GM23338 (cell line): ENCODE data around the gene MTRR. TPM values are rescaled to one million over a fixed set of nuclear protein-coding genes. Genes with fewer than 3 reads are reported as not detected.

ENCODE experiments used
- ATAC-seq: fragments of 200-7000 bp; cut with Tn5 transposase; 3 replicates; pipeline ENCODE4 v1.9.1; 2020
- DNase-seq: peaks from one replicate; pipeline ENCODE4 v3.0.0-alpha.2; 2015; ENCODE audit warnings: low spot score
- H2AFZ ChIP-seq: fragments of 200-600 bp; sonication (generic); 2 replicates; pipeline ENCODE4 v1.8.0; 2016; ENCODE audit warnings: antibody characterized with exemption, mild to moderate bottlenecking, moderate library complexity
- H3F3A ChIP-seq: fragments of 200-600 bp; sonication (generic); replicated peaks from 2 replicates; pipeline ENCODE4 v1.8.0; 2017; ENCODE audit warnings: antibody characterized with exemption, mixed run types, low read depth
- H3K27ac ChIP-seq: fragments of 200-600 bp; sonication (generic); 2 replicates; pipeline ENCODE4 v1.6.1; 2016; ENCODE audit warnings: low read depth
- H3K27me3 ChIP-seq: fragments of 200-600 bp; sonication (generic); 2 replicates; pipeline ENCODE4 v1.8.0; 2016; ENCODE audit warnings: mild to moderate bottlenecking, mixed run types, moderate library complexity; ENCODE audit not compliant: insufficient read depth
- H3K36me3 ChIP-seq: fragments of 200-600 bp; sonication (generic); 2 replicates; pipeline ENCODE4 v1.8.0; 2016; ENCODE audit warnings: mild to moderate bottlenecking; ENCODE audit not compliant: insufficient read depth
- H3K4me1 ChIP-seq: fragments of 200-600 bp; sonication (generic); 2 replicates; pipeline ENCODE4 v1.8.0; 2016; ENCODE audit warnings: mild to moderate bottlenecking, moderate library complexity; ENCODE audit not compliant: insufficient read depth
- H3K4me2 ChIP-seq: fragments of 200-600 bp; sonication (generic); 2 replicates; pipeline ENCODE4 v1.7.1; 2017; ENCODE audit warnings: mixed run types
- H3K4me3 ChIP-seq: fragments of 200-600 bp; sonication (generic); 2 replicates; pipeline ENCODE4 v1.6.1; 2016; ENCODE audit warnings: mixed run types
- H3K79me2 ChIP-seq: fragments of 200-600 bp; sonication (generic); replicated peaks from 2 replicates; pipeline ENCODE4 v1.8.0; 2017; ENCODE audit warnings: mild to moderate bottlenecking; ENCODE audit not compliant: insufficient read depth
- H3K9me2 ChIP-seq: fragments of 200-600 bp; sonication (generic); 2 replicates; pipeline ENCODE4 v1.8.0; 2017; ENCODE audit not compliant: insufficient read depth
- H4K20me1 ChIP-seq: fragments of 200-600 bp; sonication (generic); replicated peaks from 2 replicates; pipeline ENCODE4 v1.8.0; 2017; ENCODE audit warnings: mild to moderate bottlenecking; ENCODE audit not compliant: insufficient read depth
- H3K27ac Mint-ChIP-seq: 2 replicates; pipeline ENCODE4 v1.8.0; 2020; ENCODE audit warnings: inconsistent platforms, mild to moderate bottlenecking, moderate library complexity, mixed read lengths
- H3K27me3 Mint-ChIP-seq: 3 replicates; pipeline ENCODE4 v1.8.0; 2022; ENCODE audit warnings: low read depth, mild to moderate bottlenecking, moderate library complexity, mixed read lengths, inconsistent platforms; ENCODE audit not compliant: insufficient read depth, poor library complexity
- H3K36me3 Mint-ChIP-seq: 3 replicates; pipeline ENCODE4 v1.8.0; 2021; ENCODE audit warnings: low read depth, mild to moderate bottlenecking, inconsistent platforms, moderate library complexity, mixed read lengths
- H3K4me1 Mint-ChIP-seq: 3 replicates; pipeline ENCODE4 v1.8.0; 2020; ENCODE audit warnings: mild to moderate bottlenecking, inconsistent platforms, mixed read lengths
- H3K4me3 Mint-ChIP-seq: 3 replicates; pipeline ENCODE4 v1.8.0; 2021; ENCODE audit warnings: moderate library complexity, mild to moderate bottlenecking, inconsistent platforms, mixed read lengths
- H3K9me3 Mint-ChIP-seq: 3 replicates; pipeline ENCODE4 v1.8.0; 2020; ENCODE audit warnings: moderate library complexity, mild to moderate bottlenecking, inconsistent platforms, mixed read lengths
- EZH2phosphoT487 ChIP-seq: fragments of 200-600 bp; sonication (generic); IDR thresholded peaks from one replicate; pipeline ENCODE4 v1.8.1; 2018; ENCODE audit warnings: antibody characterized with exemption; ENCODE audit not compliant: unreplicated experiment
- JUNB ChIP-seq: IDR thresholded peaks from one replicate; pipeline ENCODE4 v1.6.1; 2016; ENCODE audit warnings: antibody characterized with exemption; ENCODE audit not compliant: unreplicated experiment
- NANOG ChIP-seq: IDR thresholded peaks from 2 replicates; pipeline ENCODE4 v1.6.1; 2016; ENCODE audit warnings: antibody characterized with exemption, borderline replicate concordance
- POLR2AphosphoS5 ChIP-seq: IDR thresholded peaks from 2 replicates; pipeline ENCODE4 v1.6.1; 2016; ENCODE audit warnings: antibody characterized with exemption, low read depth
- STAT1 ChIP-seq: IDR thresholded peaks from one replicate; pipeline ENCODE4 v1.6.1; 2016; ENCODE audit warnings: antibody characterized with exemption; ENCODE audit not compliant: unreplicated experiment
- ZNF114 ChIP-seq: fragments of 250-450 bp; sonication (Bioruptor Pico); IDR thresholded peaks from 2 replicates; pipeline ENCODE4 v1.5.0; 2020; ENCODE audit warnings: mild to moderate bottlenecking, moderate library complexity
- ZNF331 ChIP-seq: fragments of 250-450 bp; sonication (Bioruptor Pico); IDR thresholded peaks from 2 replicates; pipeline ENCODE4 v1.5.0; 2020; ENCODE audit warnings: low read depth, mild to moderate bottlenecking, moderate library complexity
- polyA plus RNA-seq: library from polyadenylated mRNA; unstranded; fragments of >200 nt; fragmentation: Nextera tagmentation; extraction: Ambion mirVana; gene quantifications from 2 replicates; pipeline ENCODE4 v1.2.1, GENCODE V29; 2016
- total RNA-seq: library from RNA; depleted of rRNA; stranded (reverse); fragments of >200 nt; shearing (Covaris generic); gene quantifications from 2 replicates; pipeline ENCODE4 v1.2.3, GENCODE V29; 2014
- TF ChIP-seq, protein P1 (sequence below): IDR thresholded peaks from one replicate; pipeline ENCODE4 v1.6.1; 2018; ENCODE audit warnings: antibody characterized with exemption; ENCODE audit not compliant: unreplicated experiment
- TF ChIP-seq, protein P2 (sequence below): IDR thresholded peaks from 2 replicates; pipeline ENCODE4 v1.6.1; 2016; ENCODE audit warnings: antibody characterized with exemption
- TF ChIP-seq, protein P3 (sequence below), 2 experiments: fragments of 200-600 bp in 1 of 2; sonication (generic) in 1 of 2; conservative IDR thresholded peaks; 2 replicates each; pipeline versions ENCODE4 v1.5.1 to v1.6.1; 2016 to 2017; ENCODE audit warnings: antibody characterized with exemption in 2 of 2, low read depth in 2 of 2, mild to moderate bottlenecking in 2 of 2, moderate library complexity in 1 of 2

The MTRR gene
- total and polyA plus RNA-seq, 2 experiments from 2014 or later, result 16.5 to 55.9 TPM

GRCh38 chr5:7842531-7842930 lies 26.4 kb upstream of the MTRR start:
- Histone ChIP-seq H2AFZ (no peak overlapping the region), H3K79me2 (no peaks in the 10 kb centered on the region), H3K36me3 (no peaks in the 10 kb centered on the region), H3F3A (no peaks in the 10 kb centered on the region), H3K4me3 (no peak overlapping the region), H3K27ac (no peak overlapping the region), H3K27me3 (no peaks in the 10 kb centered on the region), H4K20me1 (no peaks in the 10 kb centered on the region), H3K4me1 (no peaks in the 10 kb centered on the region), H3K9me2 (no peaks in the 10 kb centered on the region), H3K4me2 (no peak overlapping the region)
- DNase-seq, result no peak
- H3K9me3 Mint-ChIP-seq, result no peaks in the 10 kb centered on the region
- TF ChIP-seq ZNF114 (CRISPR knock-in tag) (no peak), EZH2phosphoT487 (no peak)
- TF ChIP-seq, protein P1, sequence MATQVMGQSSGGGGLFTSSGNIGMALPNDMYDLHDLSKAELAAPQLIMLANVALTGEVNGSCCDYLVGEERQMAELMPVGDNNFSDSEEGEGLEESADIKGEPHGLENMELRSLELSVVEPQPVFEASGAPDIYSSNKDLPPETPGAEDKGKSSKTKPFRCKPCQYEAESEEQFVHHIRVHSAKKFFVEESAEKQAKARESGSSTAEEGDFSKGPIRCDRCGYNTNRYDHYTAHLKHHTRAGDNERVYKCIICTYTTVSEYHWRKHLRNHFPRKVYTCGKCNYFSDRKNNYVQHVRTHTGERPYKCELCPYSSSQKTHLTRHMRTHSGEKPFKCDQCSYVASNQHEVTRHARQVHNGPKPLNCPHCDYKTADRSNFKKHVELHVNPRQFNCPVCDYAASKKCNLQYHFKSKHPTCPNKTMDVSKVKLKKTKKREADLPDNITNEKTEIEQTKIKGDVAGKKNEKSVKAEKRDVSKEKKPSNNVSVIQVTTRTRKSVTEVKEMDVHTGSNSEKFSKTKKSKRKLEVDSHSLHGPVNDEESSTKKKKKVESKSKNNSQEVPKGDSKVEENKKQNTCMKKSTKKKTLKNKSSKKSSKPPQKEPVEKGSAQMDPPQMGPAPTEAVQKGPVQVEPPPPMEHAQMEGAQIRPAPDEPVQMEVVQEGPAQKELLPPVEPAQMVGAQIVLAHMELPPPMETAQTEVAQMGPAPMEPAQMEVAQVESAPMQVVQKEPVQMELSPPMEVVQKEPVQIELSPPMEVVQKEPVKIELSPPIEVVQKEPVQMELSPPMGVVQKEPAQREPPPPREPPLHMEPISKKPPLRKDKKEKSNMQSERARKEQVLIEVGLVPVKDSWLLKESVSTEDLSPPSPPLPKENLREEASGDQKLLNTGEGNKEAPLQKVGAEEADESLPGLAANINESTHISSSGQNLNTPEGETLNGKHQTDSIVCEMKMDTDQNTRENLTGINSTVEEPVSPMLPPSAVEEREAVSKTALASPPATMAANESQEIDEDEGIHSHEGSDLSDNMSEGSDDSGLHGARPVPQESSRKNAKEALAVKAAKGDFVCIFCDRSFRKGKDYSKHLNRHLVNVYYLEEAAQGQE, result no peak
- H3K4me3 Mint-ChIP-seq, result no peak overlapping the region
- H3K4me1 Mint-ChIP-seq, result no peaks in the 10 kb centered on the region
- H3K27ac Mint-ChIP-seq, result no peak overlapping the region
- ATAC-seq, result no peak
- no peaks in the 10 kb centered on the region for H3K27me3 Mint-ChIP-seq
- no peaks in the 10 kb centered on the region for H3K36me3 Mint-ChIP-seq

DNA sequence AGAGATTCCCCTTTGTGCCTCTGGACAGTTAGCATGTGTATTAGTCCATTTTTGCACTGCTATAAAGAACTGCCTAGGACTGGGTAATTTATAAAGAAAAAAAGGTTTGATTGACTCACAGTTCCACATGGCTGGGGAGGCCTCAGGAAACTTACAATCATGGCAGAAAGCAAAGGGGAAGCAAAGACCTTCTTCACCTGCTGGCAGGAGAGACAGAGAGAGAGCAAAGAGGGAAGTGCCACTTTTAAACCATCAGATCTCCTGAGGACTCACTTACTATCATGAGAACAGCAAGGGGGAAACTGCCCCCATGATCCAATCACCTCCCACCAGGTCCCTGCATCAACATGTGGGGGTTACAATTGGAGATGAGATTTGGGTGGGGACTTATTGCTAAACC lies 24.0 kb upstream of the MTRR start:
- Histone ChIP-seq H3K4me1 (peaks cover 9% of the 10 kb centered on the region; the same call in 1 of the 2 replicates), H3K4me2 (no peak overlapping the region), H3K79me2 (no peaks in the 10 kb centered on the region), H3K9me2 (no peaks in the 10 kb centered on the region), H3K36me3 (no peaks in the 10 kb centered on the region), H2AFZ (no peak overlapping the region), H3F3A (no peaks in the 10 kb centered on the region), H3K4me3 (no peak overlapping the region), H3K27me3 (peaks cover 18% of the 10 kb centered on the region), H4K20me1 (no peaks in the 10 kb centered on the region), H3K27ac (no peak overlapping the region)
- ATAC-seq (no peak), DNase-seq (no peak)
- H3K36me3 Mint-ChIP-seq, result no peaks in the 10 kb centered on the region
- H3K9me3 Mint-ChIP-seq, result no peaks in the 10 kb centered on the region
- H3K4me3 Mint-ChIP-seq, result no peak overlapping the region
- no peak overlapping the region for H3K27ac Mint-ChIP-seq
- peaks cover 8% of the 10 kb centered on the region for H3K27me3 Mint-ChIP-seq
- H3K4me1 Mint-ChIP-seq, result peaks cover 3% of the 10 kb centered on the region; the same call in 1 of the 3 replicates
- TF ChIP-seq, protein P2, sequence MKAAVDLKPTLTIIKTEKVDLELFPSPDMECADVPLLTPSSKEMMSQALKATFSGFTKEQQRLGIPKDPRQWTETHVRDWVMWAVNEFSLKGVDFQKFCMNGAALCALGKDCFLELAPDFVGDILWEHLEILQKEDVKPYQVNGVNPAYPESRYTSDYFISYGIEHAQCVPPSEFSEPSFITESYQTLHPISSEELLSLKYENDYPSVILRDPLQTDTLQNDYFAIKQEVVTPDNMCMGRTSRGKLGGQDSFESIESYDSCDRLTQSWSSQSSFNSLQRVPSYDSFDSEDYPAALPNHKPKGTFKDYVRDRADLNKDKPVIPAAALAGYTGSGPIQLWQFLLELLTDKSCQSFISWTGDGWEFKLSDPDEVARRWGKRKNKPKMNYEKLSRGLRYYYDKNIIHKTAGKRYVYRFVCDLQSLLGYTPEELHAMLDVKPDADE, result no peak
- TF ChIP-seq NANOG (no peak), ZNF331 (no peak), EZH2phosphoT487 (no peak), POLR2AphosphoS5 (no peak), JUNB (no peak), STAT1 (no peak), ZNF114 (CRISPR knock-in tag) (no peak)
- TF ChIP-seq, protein P3, sequence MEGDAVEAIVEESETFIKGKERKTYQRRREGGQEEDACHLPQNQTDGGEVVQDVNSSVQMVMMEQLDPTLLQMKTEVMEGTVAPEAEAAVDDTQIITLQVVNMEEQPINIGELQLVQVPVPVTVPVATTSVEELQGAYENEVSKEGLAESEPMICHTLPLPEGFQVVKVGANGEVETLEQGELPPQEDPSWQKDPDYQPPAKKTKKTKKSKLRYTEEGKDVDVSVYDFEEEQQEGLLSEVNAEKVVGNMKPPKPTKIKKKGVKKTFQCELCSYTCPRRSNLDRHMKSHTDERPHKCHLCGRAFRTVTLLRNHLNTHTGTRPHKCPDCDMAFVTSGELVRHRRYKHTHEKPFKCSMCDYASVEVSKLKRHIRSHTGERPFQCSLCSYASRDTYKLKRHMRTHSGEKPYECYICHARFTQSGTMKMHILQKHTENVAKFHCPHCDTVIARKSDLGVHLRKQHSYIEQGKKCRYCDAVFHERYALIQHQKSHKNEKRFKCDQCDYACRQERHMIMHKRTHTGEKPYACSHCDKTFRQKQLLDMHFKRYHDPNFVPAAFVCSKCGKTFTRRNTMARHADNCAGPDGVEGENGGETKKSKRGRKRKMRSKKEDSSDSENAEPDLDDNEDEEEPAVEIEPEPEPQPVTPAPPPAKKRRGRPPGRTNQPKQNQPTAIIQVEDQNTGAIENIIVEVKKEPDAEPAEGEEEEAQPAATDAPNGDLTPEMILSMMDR (conservative IDR thresholded peaks at IDR 0.05; ENCODE audit: low read depth in 2 of 2), result no peak
- TF ChIP-seq, protein P1, result no peak
